ENCODE data around the gene RRM1. TPM values are rescaled to one million over a fixed set of nuclear protein-coding genes. Genes with fewer than 3 reads are reported as not detected.

RRM1 gene
- total and polyA plus RNA-seq, 10 of the 15 experiments (the other 5 are each of a cell fraction or from before 2014, with no cell fraction given), result 94.0 to 255 (median 148) TPM

- no peak overlapping the region for H3K27ac ChIP-seq (ENCODE audit: control insufficient read depth, insufficient read depth)
- RAD21 ChIA-PET (ENCODE audit: unreplicated experiment), result interaction anchor here (0.5 to 20.6 kb wide), 2 partner anchors 10 to 215 kb away, joined by 3 to 605 read pairs; partner anchors contain the start of gene STIM1
These were observed 25.6 kb upstream of the RRM1 start for GRCh38 chr11:4068962-4069361.

GRCh38 chr11:4071325-4071724 lies 23.3 kb upstream of the RRM1 start:
- H3K9me3 ChIP-seq (replicated peaks; ENCODE audit: control insufficient read depth, insufficient read depth, low read length), result no peaks in the 10 kb centered on the region
- ChIA-PET CTCF (interaction anchor here (1.1 to 13.4 kb wide), 19 partner anchors 8 to 326 kb away, joined by 3 to 979 read pairs (median 12); partner anchors contain the start of genes PGAP2, RHOG and STIM1), POLR2A (interaction anchor here (0.5 to 3.7 kb wide), 6 partner anchors 12 to 263 kb away, joined by 3 to 39 read pairs (median 5); partner anchors contain the start of genes PGAP2 and STIM1), SMC1A (ENCODE audit: uncharacterized antibody, unreplicated experiment) (interaction anchor here (1.1 to 21.1 kb wide), 17 partner anchors 7 to 262 kb away, joined by 3 to 805 read pairs (median 8); partner anchors contain the start of genes PGAP2, RHOG and STIM1), RAD21 (ENCODE audit: unreplicated experiment) (interaction anchor here (0.8 to 20.6 kb wide), 13 partner anchors 14 to 263 kb away, joined by 3 to 605 read pairs (median 9); partner anchors contain the start of genes PGAP2, RHOG and STIM1)
- H3K4me1 ChIP-seq (ENCODE audit: control insufficient read depth, insufficient read depth, low read length), result peaks cover 6% of the 10 kb centered on the region; the same call in 1 of the 2 replicates
- no peak overlapping the region for H3K27ac ChIP-seq (ENCODE audit: control insufficient read depth, insufficient read depth)
- peaks cover 4 to 5% of the 10 kb centered on the region in 2 experiments; a peak in 1 of 4 replicates for H3K36me3 ChIP-seq (ENCODE audit: control insufficient read depth in 2 of 2, insufficient read depth in 2 of 2, low read length in 1 of 2)
- no peak overlapping the region for H3K4me3 ChIP-seq
- BruUV-seq (replicated peaks), result no TSS peak
- no peaks in the 10 kb centered on the region for H3K27me3 ChIP-seq (replicated peaks in 1 of 2; ENCODE audit: control insufficient read depth in 2 of 2, insufficient read depth in 2 of 2, low read length in 1 of 2)
- FAIRE-seq, result no peak
- in situ Hi-C loops (cut with MboI), result no loop called here
- no peak overlapping the region for H3K4me2 ChIP-seq (ENCODE audit: control insufficient read depth, insufficient read depth)
- H2AFZ ChIP-seq (ENCODE audit: control insufficient read depth, low read depth, low read length), result no peak overlapping the region
- ATAC-seq, result no peak
- H3K9ac ChIP-seq (ENCODE audit: control insufficient read depth, insufficient read depth, low read length), result no peak overlapping the region
- H3K79me2 ChIP-seq (ENCODE audit: control insufficient read depth, insufficient read depth, low read length), result no peaks in the 10 kb centered on the region
- DNase-seq (ENCODE audit: low read depth, low spot score), result no peak
- intact Hi-C loops (cut with micrococcal nuclease; ENCODE audit: unreplicated experiment), result no loop called here
- no peaks in the 10 kb centered on the region for H4K20me1 ChIP-seq (ENCODE audit: control insufficient read depth, insufficient read depth)
- TF ChIP-seq PAX8 (IDR thresholded peaks at IDR 0.05), result no peak
- no peak for TF ChIP-seq POLR2AphosphoS2 (IDR thresholded peaks at IDR 0.05; ENCODE audit: low read depth, low read length)
- TF ChIP-seq ZBTB40 (IDR thresholded peaks at IDR 0.05; ENCODE audit: borderline replicate concordance), result no peak

More at GRCh38 chr11:4068962-4069361, 25.6 kb upstream of the RRM1 start:
- no peaks in the 10 kb centered on the region for H3K9me3 ChIP-seq (replicated peaks; ENCODE audit: control insufficient read depth, insufficient read depth, low read length)
- peaks cover 6% of the 10 kb centered on the region; the same call in 1 of the 2 replicates for H3K4me1 ChIP-seq (ENCODE audit: control insufficient read depth, insufficient read depth, low read length)
- no peak for TF ChIP-seq BCL3 (IDR thresholded peaks at IDR 0.05; ENCODE audit: borderline replicate concordance, insufficient read depth, low read depth, low read length, poor library complexity, severe bottlenecking)
- no peak for ATAC-seq
- BruUV-seq (replicated peaks), result no TSS peak
- no peaks in the 10 kb centered on the region for H3K79me2 ChIP-seq (ENCODE audit: control insufficient read depth, insufficient read depth, low read length)
- in situ Hi-C loops (cut with MboI), result loop anchor here (5.0 kb wide), 1 partner anchor 222 kb away; no protein-coding TSS in a partner anchor
- FAIRE-seq, result no peak
- intact Hi-C loops (cut with micrococcal nuclease; ENCODE audit: unreplicated experiment), result no loop called here
- H3K9ac ChIP-seq (ENCODE audit: control insufficient read depth, insufficient read depth, low read length), result no peak overlapping the region
- 36% methylated on average over 1 of the region's 1 CpG for WGBS (ENCODE audit: insufficient coverage, insufficient replicate concordance, low lambda C conversion rate, missing lambda C conversion rate)
- no peaks in the 10 kb centered on the region for H3K27me3 ChIP-seq (replicated peaks in 1 of 2; ENCODE audit: control insufficient read depth in 2 of 2, insufficient read depth in 2 of 2, low read length in 1 of 2)
- H3K36me3 ChIP-seq (ENCODE audit: control insufficient read depth in 2 of 2, insufficient read depth in 2 of 2, low read length in 1 of 2), result peaks cover 4 to 6% of the 10 kb centered on the region in 2 experiments; a peak in 2 of 4 replicates
- H3K4me3 ChIP-seq, result no peak overlapping the region
- no peak overlapping the region for H2AFZ ChIP-seq (ENCODE audit: control insufficient read depth, low read depth, low read length)
- ChIA-PET CTCF (interaction anchor here (1.7 to 13.4 kb wide), 3 partner anchors 11 to 260 kb away, joined by 4 to 979 read pairs (median 8); partner anchors contain the start of genes PGAP2, RHOG and STIM1), POLR2A (interaction anchor here (0.6 kb wide), 1 partner anchor 233 kb away, joined by 3 read pairs; no protein-coding TSS in a partner anchor), SMC1A (ENCODE audit: uncharacterized antibody, unreplicated experiment) (interaction anchor here (0.6 to 21.1 kb wide), 6 partner anchors 12 to 218 kb away, joined by 3 to 805 read pairs (median 4); partner anchors contain the start of genes RHOG and STIM1)
- DNase-seq (ENCODE audit: low read depth, low spot score), result no peak
- H3K4me2 ChIP-seq (ENCODE audit: control insufficient read depth, insufficient read depth), result no peak overlapping the region
- no peaks in the 10 kb centered on the region for H4K20me1 ChIP-seq (ENCODE audit: control insufficient read depth, insufficient read depth)
